ENCODE results near the gene PARPBP.
"Not testable (repeated sequence)": the region's sequence is repeated elsewhere in the genome, so short reads cannot be mapped to it uniquely, and the experiment has no call there.

PARPBP gene

GRCh38 chr12:102155206-102155605 lies 35.2 kb downstream of the PARPBP start:
- DNase-seq = not testable (repeated sequence)

- no peak for DNase-seq
These were observed 43.4 kb downstream of the PARPBP start for GRCh38 chr12:102163383-102163782.

- no peak for DNase-seq
These were observed 48.0 kb downstream of the PARPBP start for GRCh38 chr12:102167821-102168604.

GRCh38 chr12:102169922-102170621 lies 50.1 kb downstream of the PARPBP start:
- DNase-seq = peak; percentile 54

- no peak for DNase-seq
These were observed 52.0 kb downstream of the PARPBP start for GRCh38 chr12:102171951-102172350.

- no peak for DNase-seq
These were observed 52.5 kb downstream of the PARPBP start for GRCh38 chr12:102172436-102172835.

GRCh38 chr12:102174117-102174516 lies 54.1 kb downstream of the PARPBP start:
- DNase-seq = no peak

GRCh38 chr12:102174761-102175160 lies 54.8 kb downstream of the PARPBP start:
- no peak for DNase-seq

GRCh38 chr12:102182635-102183034 lies 62.7 kb downstream of the PARPBP start:
- no peak for DNase-seq

GRCh38 chr12:102195826-102196225 lies 75.8 kb downstream of the PARPBP start:
- DNase-seq = no peak

- no peak for DNase-seq
These were observed 77.8 kb downstream of the PARPBP start, which contains the start of gene PMCH for GRCh38 chr12:102197789-102198188. Gene PMCH (minus strand): TSS chr12:102197833. CDS start chr12:102197770, 63 bp downstream.

- DNase-seq = no peak
These were observed 81.6 kb downstream of the PARPBP start for GRCh38 chr12:102201436-102202061.

- no peak for DNase-seq
These were observed 82.6 kb downstream of the PARPBP start for GRCh38 chr12:102202556-102202955.

GRCh38 chr12:102204025-102204424 lies 84.0 kb downstream of the PARPBP start:
- no peak for DNase-seq

- no peak for DNase-seq
These were observed 96.2 kb downstream of the PARPBP start for GRCh38 chr12:102215992-102216691.

GRCh38 chr12:102220736-102221135 lies 100.8 kb downstream of the PARPBP start:
- DNase-seq = no peak

GRCh38 chr12:102227954-102228353 lies 108.0 kb downstream of the PARPBP start:
- no peak for DNase-seq

GRCh38 chr12:102232036-102232435 lies 112.1 kb downstream of the PARPBP start:
- DNase-seq = no peak

GRCh38 chr12:102232446-102232845 lies 112.5 kb downstream of the PARPBP start:
- no peak for DNase-seq

- DNase-seq = no peak
These were observed 114.6 kb downstream of the PARPBP start for GRCh38 chr12:102234599-102234998.

GRCh38 chr12:102240859-102241258 lies 120.9 kb downstream of the PARPBP start:
- not testable (repeated sequence) for DNase-seq
